ENCODE results near the gene VRK1.

Gene VRK1

GRCh38 chr14:96889091-96889490, 91.9 kb downstream of the VRK1 start:
- DNase-seq, result no peak

- DNase-seq, result no peak
These were observed 96.9 kb downstream of the VRK1 start for GRCh38 chr14:96893966-96894622.

- DNase-seq, result no peak
These were observed 97.8 kb downstream of the VRK1 start for GRCh38 chr14:96894966-96895365.

- no peak for DNase-seq
These were observed 98.6 kb downstream of the VRK1 start for GRCh38 chr14:96895658-96896271.

- no peak for DNase-seq
These were observed 100.0 kb downstream of the VRK1 start for GRCh38 chr14:96897184-96897583.

- DNase-seq, result no peak
These were observed 104.0 kb downstream of the VRK1 start for GRCh38 chr14:96901227-96901626.

GRCh38 chr14:96902004-96902403, 104.8 kb downstream of the VRK1 start:
- no peak for DNase-seq

- no peak for DNase-seq
These were observed 106.4 kb downstream of the VRK1 start for GRCh38 chr14:96903444-96904023.

GRCh38 chr14:96904201-96904600, 107.0 kb downstream of the VRK1 start:
- DNase-seq, result no peak

GRCh38 chr14:96905065-96905464, 107.9 kb downstream of the VRK1 start:
- no peak for DNase-seq

- no peak for DNase-seq
These were observed 108.6 kb downstream of the VRK1 start for GRCh38 chr14:96905825-96906224.

GRCh38 chr14:96906434-96906833, 109.3 kb downstream of the VRK1 start:
- no peak for DNase-seq

- DNase-seq, result no peak
These were observed 112.7 kb downstream of the VRK1 start for GRCh38 chr14:96909841-96910364.

- no peak for DNase-seq
These were observed 114.4 kb downstream of the VRK1 start for GRCh38 chr14:96911499-96912149.

- DNase-seq, result no peak
These were observed 117.5 kb downstream of the VRK1 start for GRCh38 chr14:96914571-96915128.

- DNase-seq, result no peak
These were observed 118.3 kb downstream of the VRK1 start for GRCh38 chr14:96915478-96915877.

- no peak for DNase-seq
These were observed 119.6 kb downstream of the VRK1 start for GRCh38 chr14:96916751-96917150.

- peak; percentile 3 for DNase-seq
These were observed 120.3 kb downstream of the VRK1 start for GRCh38 chr14:96917442-96917963.

- no peak for DNase-seq
These were observed 122.8 kb downstream of the VRK1 start for GRCh38 chr14:96920023-96920422.

- no peak for DNase-seq
These were observed 123.6 kb downstream of the VRK1 start for GRCh38 chr14:96920820-96921219.

GRCh38 chr14:96922986-96923385, 125.8 kb downstream of the VRK1 start:
- no peak for DNase-seq

- DNase-seq, result no peak
These were observed 128.2 kb downstream of the VRK1 start for GRCh38 chr14:96925422-96925821.

- no peak for DNase-seq
These were observed 128.8 kb downstream of the VRK1 start for GRCh38 chr14:96926001-96926400.

Data from NCI-H510A treated with DMSO at 0.1 percent for 48 hours (cell line).